IPS-20b (cell line): ENCODE measurements around the gene CSHL1.
A peak's percentile ranks its signal among the peaks of the same experiment; 100 is the strongest.
"Not testable (repeated sequence)": the region's sequence is repeated elsewhere in the genome, so short reads cannot be mapped to it uniquely, and the experiment has no call there.

Source experiments
- H3K27ac ChIP-seq: one replicate; pipeline ENCODE4 v1.5.1; 2013; ENCODE audit warnings: low read length
- H3K27me3 ChIP-seq: 2 replicates; pipeline ENCODE4 v1.6.1; 2013; ENCODE audit warnings: mild to moderate bottlenecking, low read length, inconsistent platforms; ENCODE audit not compliant: insufficient read depth
- H3K36me3 ChIP-seq: 2 replicates; pipeline ENCODE4 v1.6.1; 2013; ENCODE audit warnings: low read depth, mild to moderate bottlenecking, inconsistent platforms, low read length, moderate library complexity; ENCODE audit not compliant: insufficient read depth
- H3K4me1 ChIP-seq: 2 replicates; pipeline ENCODE4 v1.6.1; 2013; ENCODE audit warnings: mild to moderate bottlenecking, control low read depth, inconsistent platforms, low read length, moderate library complexity; ENCODE audit not compliant: insufficient read depth
- H3K4me3 ChIP-seq: 2 replicates; pipeline ENCODE4 v1.5.1; 2013; ENCODE audit warnings: mild to moderate bottlenecking, low read length, inconsistent platforms
- H3K9ac ChIP-seq: 2 replicates; pipeline ENCODE4 v1.6.1; 2013; ENCODE audit warnings: low read depth, mild to moderate bottlenecking, inconsistent platforms, low read length, moderate library complexity
- H3K9me3 ChIP-seq: 2 replicates; pipeline ENCODE4 v1.6.1; 2013; ENCODE audit warnings: mild to moderate bottlenecking, low read depth, low read length, inconsistent platforms; ENCODE audit not compliant: insufficient read depth

Gene CSHL1

DNA sequence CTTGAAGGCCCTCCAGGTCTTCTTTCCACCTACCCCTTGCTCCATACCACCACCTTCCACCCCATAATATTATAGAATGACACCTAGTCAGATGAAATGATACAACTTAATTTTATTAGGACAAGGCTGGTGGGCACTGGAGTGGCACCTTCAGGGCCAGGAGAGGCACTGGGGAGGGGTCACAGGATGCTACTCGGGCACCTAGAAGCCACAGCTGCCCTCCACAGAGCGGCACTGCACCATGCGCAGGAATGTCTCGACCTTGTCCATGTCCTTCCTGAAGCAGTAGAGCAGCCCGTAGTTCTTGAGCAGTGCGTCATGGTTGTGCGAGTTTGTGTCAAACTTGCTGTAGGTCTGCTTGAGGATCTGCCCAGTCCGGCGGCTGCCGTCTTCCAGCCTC is 16.2 kb downstream of the CSHL1 start:
- not testable (repeated sequence) for H3K9me3 ChIP-seq, H3K4me1 ChIP-seq, H3K27ac ChIP-seq, H3K9ac ChIP-seq, H3K4me3 ChIP-seq, H3K36me3 ChIP-seq, H3K27me3 ChIP-seq

DNA sequence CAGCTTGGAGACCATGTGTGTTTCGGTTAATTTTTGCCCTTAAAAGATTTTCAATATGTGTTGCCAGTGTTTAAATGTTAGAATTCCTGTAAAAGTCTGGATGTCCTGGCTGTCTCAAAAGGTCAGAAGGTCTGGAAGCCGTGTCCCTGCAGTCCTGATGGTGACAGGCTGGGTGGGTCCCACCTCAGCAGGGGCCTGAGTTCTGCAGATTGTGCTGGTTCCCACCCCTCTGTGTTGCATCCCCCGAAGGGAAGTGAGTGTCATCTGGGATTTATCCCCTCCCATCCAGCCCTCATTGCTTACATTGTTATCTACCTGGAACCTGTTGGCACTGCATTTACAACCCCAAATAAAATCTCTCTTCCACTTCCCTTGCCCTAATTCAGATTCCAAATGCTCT is 17.0 kb downstream of the CSHL1 start:
- H3K27me3 ChIP-seq, H3K4me3 ChIP-seq, H3K36me3 ChIP-seq, H3K27ac ChIP-seq, H3K9ac ChIP-seq, H3K4me1 ChIP-seq, H3K9me3 ChIP-seq: not testable (repeated sequence)

DNA sequence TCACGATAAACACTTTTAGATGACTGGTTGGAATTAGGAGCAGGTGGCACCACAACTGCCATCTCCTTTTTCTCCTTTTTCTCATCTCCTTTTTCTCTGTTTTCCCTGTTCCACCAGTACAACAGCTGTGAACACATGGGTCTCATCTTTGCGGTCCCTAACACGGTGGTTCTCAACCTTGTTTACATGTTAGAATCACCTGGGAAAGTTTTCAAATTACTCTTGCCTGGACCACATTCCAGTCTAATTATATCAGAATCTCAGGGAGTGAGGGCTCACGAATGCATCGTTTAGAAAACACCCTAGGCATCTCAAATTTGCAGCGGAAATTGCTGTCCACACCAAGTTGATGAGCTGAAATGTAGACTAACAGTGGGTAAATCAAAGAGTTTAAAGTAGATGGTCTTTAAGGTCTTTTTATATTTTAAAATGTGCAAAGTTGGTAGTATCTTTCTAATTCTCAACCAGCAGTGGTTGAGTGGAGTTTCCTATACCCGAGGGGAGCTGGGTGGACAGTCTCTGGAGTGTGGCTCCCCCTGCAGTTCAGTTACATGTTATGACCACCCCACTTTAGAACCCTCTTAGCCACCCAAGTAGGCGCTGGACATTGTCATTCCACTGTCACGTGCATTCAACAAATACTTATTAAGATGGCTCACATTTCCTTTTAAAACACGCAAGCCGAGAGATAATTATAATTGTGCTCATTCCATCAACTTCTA is 18.6 kb downstream of the CSHL1 start:
- not testable (repeated sequence) for H3K4me1 ChIP-seq, H3K9me3 ChIP-seq, H3K27me3 ChIP-seq, H3K4me3 ChIP-seq, H3K27ac ChIP-seq, H3K36me3 ChIP-seq, H3K9ac ChIP-seq

DNA sequence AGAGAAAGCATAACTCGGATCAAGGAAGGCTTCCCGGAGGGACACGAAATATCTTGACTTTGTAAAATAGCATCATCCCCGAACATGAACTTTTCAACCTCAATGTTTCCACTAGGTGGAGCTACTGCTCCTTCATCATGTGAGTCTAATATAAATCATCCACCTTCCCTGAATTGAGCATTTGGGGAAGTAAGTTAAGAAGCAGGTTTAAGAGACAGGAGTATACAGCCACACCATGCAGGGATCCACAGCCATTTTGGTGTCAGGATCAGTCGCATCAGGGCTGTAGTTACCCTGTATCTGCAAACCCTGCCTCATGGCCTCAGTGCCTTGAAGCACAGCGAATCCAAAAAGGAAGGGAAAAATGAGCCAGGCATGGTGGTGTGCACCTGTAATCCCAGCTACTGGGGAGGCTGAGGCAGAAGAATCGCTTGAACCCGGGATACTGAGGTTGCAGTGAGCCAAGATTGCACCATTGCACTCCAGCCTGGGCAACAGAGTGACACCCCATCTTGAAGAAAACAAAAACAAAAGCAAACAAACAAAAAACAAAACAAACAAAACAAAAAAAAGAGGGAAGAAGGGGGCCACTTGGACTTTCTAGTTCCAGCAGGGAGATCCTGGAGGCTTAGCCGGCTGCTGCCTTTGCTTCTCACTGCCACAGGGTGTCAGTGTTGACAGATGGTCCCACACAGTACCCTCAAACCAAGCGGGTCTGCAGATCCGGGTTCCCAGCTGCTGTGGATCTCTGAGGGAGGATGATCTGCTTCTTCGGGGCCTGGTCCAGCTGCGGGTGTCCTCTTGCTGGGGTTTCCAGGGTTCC is 21.8 kb downstream of the CSHL1 start:
- not testable (repeated sequence) for H3K9me3 ChIP-seq, H3K9ac ChIP-seq, H3K4me3 ChIP-seq, H3K36me3 ChIP-seq, H3K4me1 ChIP-seq, H3K27ac ChIP-seq, H3K27me3 ChIP-seq

DNA sequence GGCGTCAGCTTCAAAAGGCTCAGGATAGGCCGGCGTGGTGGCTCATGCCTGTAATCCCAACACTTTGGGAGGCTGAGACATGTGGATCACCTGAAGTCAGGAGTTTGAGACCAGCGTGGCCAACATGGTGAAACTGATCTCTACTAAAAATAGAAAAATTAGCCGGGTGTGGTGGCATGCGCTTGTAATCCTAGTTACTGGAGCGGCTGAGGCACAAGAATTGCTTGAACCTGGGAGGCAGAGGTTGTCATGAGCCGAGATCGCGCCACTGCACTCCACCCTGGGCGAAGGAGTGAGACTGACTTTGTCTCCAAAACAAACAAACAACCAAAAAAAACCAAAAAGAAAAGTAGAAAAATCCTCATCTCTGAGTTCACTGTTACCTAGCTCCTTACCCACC is 25.9 kb downstream of the CSHL1 start:
- H3K4me3 ChIP-seq, H3K9me3 ChIP-seq, H3K27ac ChIP-seq, H3K27me3 ChIP-seq, H3K4me1 ChIP-seq, H3K36me3 ChIP-seq, H3K9ac ChIP-seq: not testable (repeated sequence)

DNA sequence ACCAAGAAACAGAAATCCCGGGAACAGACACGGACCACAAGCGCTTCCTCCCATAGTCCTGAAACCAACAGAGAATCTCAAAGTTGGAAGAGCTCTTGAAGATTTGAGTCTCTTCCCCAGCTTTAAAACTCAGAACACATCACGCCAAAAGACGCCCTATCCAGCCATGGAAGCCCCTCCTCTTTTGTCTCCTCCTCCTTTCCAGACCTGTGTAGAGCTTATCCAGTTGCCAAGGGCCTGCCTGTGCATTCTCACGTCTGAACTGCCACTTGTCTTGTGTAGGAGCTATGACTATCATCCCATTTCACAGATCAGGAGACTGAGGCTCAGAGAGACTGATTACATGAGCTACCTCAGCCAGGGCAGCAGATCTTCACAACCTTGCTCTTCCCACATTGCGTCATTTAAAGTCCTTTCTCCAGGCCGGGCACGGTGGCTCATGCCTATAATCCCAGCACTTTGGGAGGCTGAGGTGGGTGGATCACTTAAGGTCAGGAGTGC is 28.4 kb downstream of the CSHL1 start:
- not testable (repeated sequence) for H3K4me3 ChIP-seq, H3K9ac ChIP-seq, H3K36me3 ChIP-seq, H3K27ac ChIP-seq, H3K27me3 ChIP-seq, H3K9me3 ChIP-seq, H3K4me1 ChIP-seq

DNA sequence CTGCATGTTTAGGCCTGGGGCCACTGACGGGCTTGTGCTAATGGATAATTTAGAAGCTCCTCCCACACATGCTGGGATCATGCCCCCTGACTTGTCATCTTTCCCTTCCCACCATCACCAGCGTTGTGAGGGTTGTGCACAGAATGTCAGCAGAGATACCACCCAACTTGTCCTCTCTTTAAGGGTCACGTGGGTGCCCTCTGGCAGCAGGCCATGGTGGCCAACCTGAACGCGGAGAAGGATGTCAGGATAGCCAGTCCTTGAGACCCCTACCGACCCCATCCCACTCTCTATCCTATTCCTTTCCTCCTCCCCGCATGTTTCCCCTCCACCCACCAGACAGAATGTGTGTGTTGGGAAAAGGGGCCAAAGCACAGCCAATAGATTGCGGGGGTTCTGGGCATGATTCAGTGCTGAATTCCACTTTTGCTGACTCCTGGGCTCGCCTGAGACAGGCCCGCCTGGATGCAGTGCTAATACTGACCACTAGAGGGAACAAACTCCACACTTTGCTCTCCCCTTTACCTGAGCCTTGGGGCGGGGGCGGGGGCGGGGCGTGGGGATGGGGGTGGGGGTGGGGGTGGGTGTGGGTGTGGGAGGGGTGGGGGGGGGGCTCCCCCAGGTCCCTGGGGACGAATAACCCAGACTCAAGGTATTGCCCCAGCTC is 29.0 kb downstream of the CSHL1 start, which contains the start of gene GH2:
Gene GH2, minus strand, starts transcription at position 10 of the 667 bp plus-strand sequence. CDS start 143 bp downstream, outside the sequence.
- H3K4me1 ChIP-seq = peaks cover 6% of the 10 kb centered on the region; the same call in 1 of the 2 replicates
- H3K36me3 ChIP-seq = no peaks in the 10 kb centered on the region
- H3K27me3 ChIP-seq = no peaks in the 10 kb centered on the region
- H3K9me3 ChIP-seq = no peaks in the 10 kb centered on the region
- no peak within 1 kb of the TSS for H3K27ac ChIP-seq
- 0 out of 2 replicates have a peak within 1 kb of the TSS, but pooled peaks have one; percentile 41 for H3K4me3 ChIP-seq
- no peak within 1 kb of the TSS for H3K9ac ChIP-seq

DNA sequence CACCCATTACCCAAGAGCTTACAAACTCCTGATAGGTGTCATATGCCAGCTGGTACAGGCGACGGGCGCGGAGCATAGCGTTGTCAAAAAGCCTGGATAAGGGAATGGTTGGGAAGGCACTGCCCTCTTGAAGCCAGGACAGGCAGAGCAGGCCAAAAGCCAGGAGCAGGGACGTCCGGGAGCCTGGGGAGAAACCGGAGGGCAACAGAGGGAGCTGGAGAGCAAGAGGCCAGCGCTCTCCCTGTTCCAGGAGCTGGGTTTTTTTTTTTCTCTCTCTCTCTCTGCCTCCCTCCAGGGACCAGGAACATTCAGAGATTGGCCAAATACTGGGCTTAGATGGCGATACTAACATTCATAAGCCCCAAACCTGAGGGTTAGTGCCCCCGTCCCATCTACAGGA is 29.7 kb downstream of the CSHL1 start:
- not testable (repeated sequence) for H3K9me3 ChIP-seq, H3K27me3 ChIP-seq, H3K36me3 ChIP-seq, H3K27ac ChIP-seq, H3K9ac ChIP-seq, H3K4me1 ChIP-seq
- 0 out of 2 replicates have a peak overlapping the region, but pooled peaks have one; percentile 41 for H3K4me3 ChIP-seq

DNA sequence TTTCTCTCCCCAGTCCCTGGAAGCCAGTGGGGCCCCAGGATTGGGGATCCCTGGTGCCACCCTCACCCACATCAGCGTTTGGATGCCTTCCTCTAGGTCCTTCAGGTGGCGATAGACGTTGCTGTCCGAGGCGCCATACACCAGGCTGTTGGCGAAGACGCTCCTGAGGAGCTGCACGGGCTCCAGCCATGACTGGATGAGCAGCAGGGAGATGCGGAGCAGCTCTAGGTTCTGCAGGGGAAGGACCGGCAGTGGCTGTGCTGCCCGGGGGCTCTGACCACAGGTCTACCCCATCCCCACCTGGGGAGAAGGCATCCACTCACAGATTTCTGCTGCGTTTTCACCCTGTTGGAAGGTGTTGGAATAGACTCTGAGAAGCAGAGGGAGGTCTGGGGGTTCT is 30.4 kb downstream of the CSHL1 start:
- Histone ChIP-seq H3K36me3 (no peaks in the 10 kb centered on the region), H3K27me3 (no peaks in the 10 kb centered on the region), H3K9me3 (no peaks in the 10 kb centered on the region), H3K4me3 (0 out of 2 replicates have a peak overlapping the region, but pooled peaks have one; percentile 41), H3K4me1 (peaks cover 6% of the 10 kb centered on the region; the same call in 1 of the 2 replicates), H3K27ac (no peak overlapping the region), H3K9ac (no peak overlapping the region)

DNA sequence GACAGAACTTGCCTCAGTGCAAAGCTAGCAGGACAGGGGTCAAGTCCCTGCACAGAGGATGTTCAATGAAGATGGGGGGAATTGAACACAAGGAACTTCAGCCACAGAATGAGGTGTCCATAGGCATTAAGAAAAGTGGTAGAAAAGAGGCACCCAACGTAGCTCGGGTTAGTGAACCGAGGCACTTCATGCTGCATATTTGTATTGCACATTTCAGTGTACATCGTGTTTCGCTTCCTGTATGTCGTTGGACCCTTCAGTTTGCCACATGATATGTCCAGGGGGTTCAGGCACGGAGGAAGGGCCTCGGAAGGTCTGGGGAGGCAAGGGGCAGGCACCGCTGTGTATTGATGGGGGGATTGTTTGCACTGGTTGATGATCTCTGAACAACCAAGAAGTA is 32.6 kb downstream of the CSHL1 start:
- H3K9ac ChIP-seq, H3K27ac ChIP-seq, H3K9me3 ChIP-seq, H3K36me3 ChIP-seq, H3K4me1 ChIP-seq, H3K4me3 ChIP-seq, H3K27me3 ChIP-seq: not testable (repeated sequence)

DNA sequence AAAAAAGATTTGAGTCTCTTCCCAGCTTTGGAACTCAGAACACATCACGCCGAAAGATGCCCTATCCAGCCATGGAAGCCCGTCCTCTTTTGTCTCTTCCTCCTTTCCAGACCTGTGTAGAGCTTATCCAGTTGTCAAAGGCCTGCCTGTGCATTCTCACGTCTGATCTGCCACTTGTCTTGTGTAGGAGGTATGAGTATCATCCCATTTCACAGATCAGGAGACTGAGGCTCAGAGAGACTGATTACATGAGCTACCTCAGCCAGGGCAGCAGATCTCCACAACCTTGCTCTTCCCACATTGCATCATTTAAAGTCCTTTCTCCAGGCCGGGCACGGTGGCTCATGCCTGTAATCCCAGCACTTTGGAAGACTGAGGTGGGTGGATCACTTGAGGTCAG is 36.4 kb downstream of the CSHL1 start:
- not testable (repeated sequence) for H3K9ac ChIP-seq, H3K27me3 ChIP-seq, H3K4me3 ChIP-seq, H3K4me1 ChIP-seq, H3K36me3 ChIP-seq, H3K9me3 ChIP-seq, H3K27ac ChIP-seq
